Osteocyte (in vitro differentiated cells): ENCODE measurements around the gene FSTL4. TPM values are rescaled to one million over a fixed set of nuclear protein-coding genes. Genes with fewer than 3 reads are reported as not detected.

ENCODE experiments used
- DNase-seq: peaks from one replicate; pipeline ENCODE4 v3.0.0; 2021; ENCODE audit warnings: mixed read lengths; ENCODE audit not compliant: unreplicated experiment; ENCODE audit errors: extremely low spot score
- H3K27ac Mint-ChIP-seq: one replicate; pipeline ENCODE4 v1.8.0; 2021; ENCODE audit warnings: mild to moderate bottlenecking, mixed read lengths; ENCODE audit not compliant: unreplicated experiment
- H3K27me3 Mint-ChIP-seq: one replicate; pipeline ENCODE4 v1.8.0; 2021; ENCODE audit warnings: mixed read lengths; ENCODE audit not compliant: unreplicated experiment
- H3K36me3 Mint-ChIP-seq: one replicate; pipeline ENCODE4 v1.8.0; 2021; ENCODE audit warnings: mixed read lengths; ENCODE audit not compliant: unreplicated experiment
- H3K4me1 Mint-ChIP-seq: one replicate; pipeline ENCODE4 v1.8.0; 2021; ENCODE audit warnings: mixed read lengths; ENCODE audit not compliant: unreplicated experiment
- H3K4me3 Mint-ChIP-seq: one replicate; pipeline ENCODE4 v1.8.0; 2021; ENCODE audit warnings: mild to moderate bottlenecking, moderate library complexity, mixed read lengths; ENCODE audit not compliant: unreplicated experiment
- H3K9me3 Mint-ChIP-seq: one replicate; pipeline ENCODE4 v1.8.0; 2021; ENCODE audit warnings: mixed read lengths; ENCODE audit not compliant: unreplicated experiment
- total RNA-seq: library from RNA; stranded (reverse); gene quantifications from 2 replicates; pipeline ENCODE4 v1.2.1, GENCODE V29; 2021
- TF ChIP-seq, protein P1 (sequence below): fragments of 200-600 bp; sonication (generic); IDR thresholded peaks from 2 replicates; pipeline ENCODE4 v1.5.0; 2021; ENCODE audit warnings: antibody characterized with exemption, mild to moderate bottlenecking, moderate library complexity

Gene FSTL4
- total RNA-seq, 1 donor from 2014 or later: not detected

DNA sequence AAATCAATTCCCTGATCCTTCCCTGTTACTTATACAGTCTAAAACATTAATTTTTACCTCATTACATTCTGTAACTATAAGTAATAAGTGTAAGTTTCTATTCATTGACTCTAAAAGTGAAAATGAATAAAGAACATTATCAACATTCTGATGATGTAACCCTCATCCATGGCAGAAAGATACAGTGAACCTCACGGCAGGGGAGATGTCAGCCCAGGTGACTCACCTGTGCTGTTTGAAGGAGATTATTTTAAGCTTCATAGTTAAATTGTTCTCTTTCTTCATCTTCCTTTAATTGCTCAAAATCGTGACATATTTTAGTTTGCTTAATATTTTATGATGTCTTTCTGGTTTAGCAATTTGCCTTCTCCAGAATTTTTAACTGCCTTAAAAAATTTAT is 268.1 kb downstream of the FSTL4 start:
- no peaks in the 10 kb centered on the region for H3K9me3 Mint-ChIP-seq
- TF ChIP-seq, protein P1, sequence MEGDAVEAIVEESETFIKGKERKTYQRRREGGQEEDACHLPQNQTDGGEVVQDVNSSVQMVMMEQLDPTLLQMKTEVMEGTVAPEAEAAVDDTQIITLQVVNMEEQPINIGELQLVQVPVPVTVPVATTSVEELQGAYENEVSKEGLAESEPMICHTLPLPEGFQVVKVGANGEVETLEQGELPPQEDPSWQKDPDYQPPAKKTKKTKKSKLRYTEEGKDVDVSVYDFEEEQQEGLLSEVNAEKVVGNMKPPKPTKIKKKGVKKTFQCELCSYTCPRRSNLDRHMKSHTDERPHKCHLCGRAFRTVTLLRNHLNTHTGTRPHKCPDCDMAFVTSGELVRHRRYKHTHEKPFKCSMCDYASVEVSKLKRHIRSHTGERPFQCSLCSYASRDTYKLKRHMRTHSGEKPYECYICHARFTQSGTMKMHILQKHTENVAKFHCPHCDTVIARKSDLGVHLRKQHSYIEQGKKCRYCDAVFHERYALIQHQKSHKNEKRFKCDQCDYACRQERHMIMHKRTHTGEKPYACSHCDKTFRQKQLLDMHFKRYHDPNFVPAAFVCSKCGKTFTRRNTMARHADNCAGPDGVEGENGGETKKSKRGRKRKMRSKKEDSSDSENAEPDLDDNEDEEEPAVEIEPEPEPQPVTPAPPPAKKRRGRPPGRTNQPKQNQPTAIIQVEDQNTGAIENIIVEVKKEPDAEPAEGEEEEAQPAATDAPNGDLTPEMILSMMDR: no peak
- H3K36me3 Mint-ChIP-seq: no peaks in the 10 kb centered on the region
- no peaks in the 10 kb centered on the region for H3K4me1 Mint-ChIP-seq
- peaks cover 41% of the 10 kb centered on the region for H3K27me3 Mint-ChIP-seq
- H3K4me3 Mint-ChIP-seq: no peak overlapping the region
- H3K27ac Mint-ChIP-seq: no peak overlapping the region
- no peak for DNase-seq

DNA sequence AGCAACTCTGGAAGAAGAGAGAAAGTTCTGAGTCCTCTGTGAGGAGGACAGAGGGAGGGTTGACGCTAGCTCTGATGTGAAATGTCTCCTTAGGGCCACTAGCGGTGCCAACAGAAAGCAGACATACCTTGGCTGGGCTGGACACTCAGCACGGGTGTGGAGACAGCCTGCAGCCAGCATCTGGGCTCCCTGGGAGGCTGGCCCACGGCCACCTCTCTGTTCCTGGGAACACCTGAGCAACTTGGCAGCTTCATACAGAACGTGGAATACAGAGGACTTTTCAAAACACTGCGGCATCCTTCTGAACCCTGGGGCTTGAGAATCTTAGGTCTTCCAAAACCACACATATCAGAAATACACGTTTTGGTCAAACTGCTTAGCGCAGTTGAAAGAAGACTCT is 269.1 kb downstream of the FSTL4 start:
- no peak overlapping the region for H3K27ac Mint-ChIP-seq
- no peak for DNase-seq
- TF ChIP-seq, protein P1: no peak
- no peaks in the 10 kb centered on the region for H3K36me3 Mint-ChIP-seq
- peaks cover 39% of the 10 kb centered on the region for H3K27me3 Mint-ChIP-seq
- no peak overlapping the region for H3K4me3 Mint-ChIP-seq
- no peaks in the 10 kb centered on the region for H3K4me1 Mint-ChIP-seq
- H3K9me3 Mint-ChIP-seq: no peaks in the 10 kb centered on the region

- Mint-ChIP-seq H3K27ac (no peak overlapping the region), H3K36me3 (no peaks in the 10 kb centered on the region), H3K4me3 (no peak overlapping the region), H3K27me3 (peaks cover 30% of the 10 kb centered on the region), H3K4me1 (no peaks in the 10 kb centered on the region), H3K9me3 (no peaks in the 10 kb centered on the region)
- DNase-seq: no peak
- TF ChIP-seq, protein P1: no peak
Observed at GRCh38 chr5:133341915-133342710, 270.2 kb downstream of the FSTL4 start.

GRCh38 chr5:133341296-133341695 is 271.0 kb downstream of the FSTL4 start:
- no peak for DNase-seq
- Mint-ChIP-seq H3K4me1 (no peaks in the 10 kb centered on the region), H3K27me3 (peaks cover 26% of the 10 kb centered on the region), H3K27ac (no peak overlapping the region), H3K9me3 (no peaks in the 10 kb centered on the region), H3K36me3 (no peaks in the 10 kb centered on the region), H3K4me3 (no peak overlapping the region)
- TF ChIP-seq, protein P1: no peak

GRCh38 chr5:133340822-133341221 is 271.5 kb downstream of the FSTL4 start:
- no peaks in the 10 kb centered on the region for H3K36me3 Mint-ChIP-seq
- H3K9me3 Mint-ChIP-seq: no peaks in the 10 kb centered on the region
- no peak overlapping the region for H3K27ac Mint-ChIP-seq
- H3K4me3 Mint-ChIP-seq: no peak overlapping the region
- H3K27me3 Mint-ChIP-seq: peaks cover 23% of the 10 kb centered on the region
- TF ChIP-seq, protein P1: no peak
- DNase-seq: no peak
- H3K4me1 Mint-ChIP-seq: no peaks in the 10 kb centered on the region
